NCI-H1436 (cell line): Measurements from ENCODE around the gene EFNA4.
A peak's percentile ranks its signal among the peaks of the same experiment; 100 is the strongest.
"Not testable (repeated sequence)": the region's sequence is repeated elsewhere in the genome, so short reads cannot be mapped to it uniquely, and the experiment has no call there.

Source experiments
- DNase-seq: peaks from one replicate; lab custom pipeline; 2025; lab: John Stamatoyannopoulos, UW

EFNA4 gene

DNA sequence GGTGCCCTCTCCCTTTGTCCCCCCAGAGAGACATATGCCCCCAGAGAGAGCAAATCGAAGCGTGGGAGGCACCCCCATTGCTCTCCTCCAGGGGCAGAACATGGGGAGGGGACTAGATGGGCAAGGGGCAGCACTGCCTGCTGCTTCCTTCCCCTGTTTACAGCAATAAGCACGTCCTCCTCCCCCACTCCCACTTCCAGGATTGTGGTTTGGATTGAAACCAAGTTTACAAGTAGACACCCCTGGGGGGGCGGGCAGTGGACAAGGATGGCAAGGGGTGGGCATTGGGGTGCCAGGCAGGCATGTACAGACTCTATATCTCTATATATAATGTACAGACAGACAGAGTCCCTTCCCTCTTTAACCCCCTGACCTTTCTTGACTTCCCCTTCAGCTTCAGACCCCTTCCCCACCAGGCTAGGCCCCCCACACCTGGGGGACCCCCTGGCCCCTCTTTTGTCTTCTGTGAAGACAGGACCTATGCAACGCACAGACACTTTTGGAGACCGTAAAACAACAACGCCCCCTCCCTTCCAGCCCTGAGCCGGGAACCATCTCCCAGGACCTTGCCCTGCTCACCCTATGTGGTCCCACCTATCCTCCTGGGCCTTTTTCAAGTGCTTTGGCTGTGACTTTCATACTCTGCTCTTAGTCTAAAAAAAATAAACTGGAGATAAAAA lies 23.5 kb downstream of the EFNA4 start:
- no peak for DNase-seq

DNA sequence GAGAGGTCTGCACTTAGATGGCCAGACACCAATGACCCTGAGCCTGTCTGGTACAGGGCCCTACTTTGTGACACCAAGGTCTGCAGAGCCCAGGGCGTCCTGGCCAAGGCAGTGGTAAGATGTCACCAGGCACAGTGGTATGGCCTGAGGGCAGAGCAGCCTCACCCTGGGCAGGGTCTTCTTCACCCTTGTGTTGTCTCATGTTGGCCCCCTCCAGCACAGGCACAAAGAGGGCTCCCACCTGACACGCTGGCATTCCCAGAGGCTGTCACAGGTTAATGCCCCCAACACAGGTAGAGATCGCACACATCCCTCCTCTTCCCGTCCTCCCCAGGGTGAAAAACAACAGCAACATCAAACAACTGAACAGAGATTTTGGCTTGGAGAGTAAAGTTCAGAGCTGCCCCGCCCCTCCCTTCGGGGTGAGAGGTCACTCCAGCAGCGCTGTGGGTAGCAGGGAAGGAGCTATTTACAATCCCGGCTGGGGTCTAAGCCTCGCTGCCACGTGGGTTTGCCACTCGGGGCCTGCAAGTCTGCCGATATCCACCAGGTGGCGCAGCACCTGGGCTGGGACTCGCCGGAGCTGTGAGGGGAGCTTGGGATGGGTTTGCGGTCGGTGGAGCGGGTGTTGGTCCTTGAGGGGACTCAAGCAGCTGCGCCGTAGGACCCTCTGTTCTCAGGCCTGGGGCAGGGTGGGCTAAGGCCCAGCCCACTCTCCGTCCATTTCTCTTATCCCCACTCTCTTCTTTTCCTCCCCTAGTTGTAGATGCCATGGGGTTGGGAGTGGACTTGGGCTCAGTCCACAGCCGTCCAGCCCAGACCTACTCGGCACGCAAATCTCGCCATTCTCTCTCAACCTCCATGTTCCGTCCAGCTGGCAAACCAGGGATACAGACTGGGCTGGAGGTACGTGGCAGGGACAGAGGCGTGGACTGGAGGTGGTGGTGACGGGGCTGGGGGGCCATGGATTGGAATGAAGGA lies 27.8 kb downstream of the EFNA4 start:
- DNase-seq, result peak; percentile 66

DNA sequence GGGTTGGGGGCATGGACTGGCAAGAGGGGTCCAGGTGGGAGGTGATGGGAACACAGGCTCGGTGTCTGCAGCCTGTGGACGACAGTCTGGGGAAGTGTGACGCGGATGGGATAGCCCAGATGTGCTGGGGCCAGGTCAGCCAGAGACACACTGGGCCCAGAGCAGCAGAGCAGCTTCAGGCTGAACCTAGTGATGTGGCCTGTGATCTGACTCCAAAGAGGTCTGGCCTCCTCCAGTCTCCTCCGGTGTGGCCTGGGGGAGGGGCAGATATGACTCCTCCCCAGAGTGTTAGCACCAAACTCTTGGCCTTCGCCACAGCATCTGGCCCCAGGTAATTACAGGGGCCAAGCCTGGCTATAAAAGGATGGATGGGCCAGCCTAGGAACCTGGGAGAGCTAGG lies 28.6 kb downstream of the EFNA4 start:
- DNase-seq, result no peak

GRCh38 chr1:155092641-155093040 lies 29.1 kb downstream of the EFNA4 start:
- DNase-seq, result no peak

DNA sequence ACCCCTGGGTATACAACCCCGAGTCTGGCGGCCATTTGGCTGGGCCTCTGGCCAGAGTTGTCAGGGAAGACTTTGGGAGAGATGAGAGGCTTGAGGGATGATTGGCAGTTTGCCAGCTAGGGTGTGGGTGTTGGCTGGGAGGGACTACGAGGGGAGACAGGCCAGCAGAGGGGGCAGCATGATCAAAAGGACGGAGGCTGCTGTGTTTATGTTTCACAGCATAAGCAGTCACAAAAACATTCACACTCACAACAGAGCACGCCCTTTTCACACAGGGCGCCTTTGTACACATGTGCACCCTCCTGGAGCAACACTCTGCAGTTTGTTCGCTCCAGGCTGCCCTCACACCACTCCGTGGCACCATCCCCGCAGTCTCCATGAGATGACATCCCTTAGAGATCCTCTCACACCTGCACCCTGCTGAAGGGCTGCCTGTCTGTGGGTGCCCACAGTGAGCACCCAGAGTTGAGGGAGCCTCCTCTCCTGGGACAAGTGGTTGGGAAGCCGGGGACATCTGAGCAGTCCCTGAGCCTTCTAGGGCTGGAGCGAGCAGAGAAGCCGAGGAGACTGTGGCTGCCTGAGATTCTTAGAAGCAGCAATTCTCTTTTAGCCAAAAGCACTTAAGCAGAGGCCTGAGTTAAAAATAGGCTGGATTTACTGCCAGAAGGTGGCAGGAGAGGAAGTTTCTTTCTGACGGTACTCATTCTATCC lies 30.5 kb downstream of the EFNA4 start:
- DNase-seq, result peak; percentile 25

GRCh38 chr1:155094622-155094948 lies 31.0 kb downstream of the EFNA4 start:
- no peak for DNase-seq

DNA sequence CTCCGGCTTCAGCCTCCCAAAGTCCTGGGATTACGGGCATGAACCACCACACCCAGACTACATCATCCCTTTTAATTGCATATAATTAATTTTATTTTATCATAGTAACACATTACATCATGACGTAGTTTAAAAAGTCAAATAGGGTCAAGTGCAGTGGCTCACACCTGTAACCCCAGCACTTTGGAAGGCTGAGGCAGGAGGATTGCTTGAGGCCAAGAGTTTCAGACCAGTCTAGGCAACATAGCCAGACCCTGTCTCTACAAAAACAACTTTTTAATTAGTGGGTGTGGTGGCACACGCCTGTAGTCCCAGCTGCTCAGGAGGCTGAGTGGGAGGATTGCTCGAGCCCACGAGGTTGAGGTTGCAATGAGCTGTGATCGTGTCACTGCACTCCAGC lies 35.8 kb downstream of the EFNA4 start:
- no peak for DNase-seq

DNA sequence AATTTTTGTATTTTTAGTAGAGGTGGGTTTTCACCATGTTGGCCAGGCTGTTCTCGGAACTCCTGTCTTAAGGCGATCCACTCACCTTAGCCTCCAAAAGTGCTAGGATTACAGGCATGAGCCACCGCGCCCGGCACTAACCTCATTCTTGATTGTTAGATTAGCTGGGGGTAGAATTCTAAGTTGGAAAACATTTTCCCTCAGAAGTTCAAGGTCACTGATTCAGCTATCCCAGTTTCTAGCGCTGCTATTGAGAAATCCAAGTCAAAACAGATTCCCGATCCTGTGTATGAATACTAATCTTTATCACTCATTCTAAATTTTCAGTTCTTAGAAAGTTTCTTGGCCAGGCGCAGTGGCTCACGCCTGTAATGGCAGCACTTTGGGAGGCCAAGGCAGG lies 39.8 kb downstream of the EFNA4 start:
- DNase-seq, result no peak

GRCh38 chr1:155104605-155105534 lies 41.3 kb downstream of the EFNA4 start:
- no peak for DNase-seq

DNA sequence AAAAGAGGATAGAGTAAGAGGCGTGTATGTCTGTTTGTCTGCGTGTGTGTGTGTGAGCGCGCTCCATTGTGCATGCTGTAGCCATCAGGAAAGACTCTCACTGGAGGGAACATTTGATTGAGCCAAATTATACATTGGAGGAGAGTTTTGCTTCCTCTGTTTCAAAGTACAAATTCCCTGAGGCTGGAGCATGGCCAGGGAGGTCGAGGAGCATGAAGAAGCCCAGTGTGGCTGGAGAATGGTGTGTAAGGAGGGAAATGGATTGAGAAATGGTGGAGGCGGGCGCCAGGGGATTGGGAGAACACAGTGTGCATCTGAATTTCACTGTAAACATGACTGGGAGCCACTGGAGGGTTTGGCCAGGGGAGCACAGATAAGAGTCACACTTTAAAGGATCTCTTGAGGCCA lies 42.1 kb downstream of the EFNA4 start:
- no peak for DNase-seq

DNA sequence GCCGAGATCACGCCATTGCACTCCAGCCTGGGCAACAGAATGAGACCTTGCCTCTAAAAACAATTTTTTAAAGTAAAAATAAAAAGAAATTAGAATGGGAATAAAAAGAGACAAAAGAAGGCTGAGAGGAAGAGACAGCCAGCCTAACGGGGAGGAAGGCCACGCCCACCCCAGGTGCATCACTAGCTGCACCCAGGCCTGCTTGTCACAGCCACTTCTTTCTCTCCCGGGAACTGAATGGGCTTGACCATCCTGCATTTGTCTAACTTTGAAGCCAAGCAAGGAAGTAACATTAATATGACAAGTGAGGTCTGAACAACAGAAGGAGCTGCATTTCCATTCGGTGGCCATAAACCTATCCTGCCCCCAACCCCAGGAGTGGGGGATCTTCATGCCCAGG lies 43.3 kb downstream of the EFNA4 start:
- DNase-seq, result no peak

DNA sequence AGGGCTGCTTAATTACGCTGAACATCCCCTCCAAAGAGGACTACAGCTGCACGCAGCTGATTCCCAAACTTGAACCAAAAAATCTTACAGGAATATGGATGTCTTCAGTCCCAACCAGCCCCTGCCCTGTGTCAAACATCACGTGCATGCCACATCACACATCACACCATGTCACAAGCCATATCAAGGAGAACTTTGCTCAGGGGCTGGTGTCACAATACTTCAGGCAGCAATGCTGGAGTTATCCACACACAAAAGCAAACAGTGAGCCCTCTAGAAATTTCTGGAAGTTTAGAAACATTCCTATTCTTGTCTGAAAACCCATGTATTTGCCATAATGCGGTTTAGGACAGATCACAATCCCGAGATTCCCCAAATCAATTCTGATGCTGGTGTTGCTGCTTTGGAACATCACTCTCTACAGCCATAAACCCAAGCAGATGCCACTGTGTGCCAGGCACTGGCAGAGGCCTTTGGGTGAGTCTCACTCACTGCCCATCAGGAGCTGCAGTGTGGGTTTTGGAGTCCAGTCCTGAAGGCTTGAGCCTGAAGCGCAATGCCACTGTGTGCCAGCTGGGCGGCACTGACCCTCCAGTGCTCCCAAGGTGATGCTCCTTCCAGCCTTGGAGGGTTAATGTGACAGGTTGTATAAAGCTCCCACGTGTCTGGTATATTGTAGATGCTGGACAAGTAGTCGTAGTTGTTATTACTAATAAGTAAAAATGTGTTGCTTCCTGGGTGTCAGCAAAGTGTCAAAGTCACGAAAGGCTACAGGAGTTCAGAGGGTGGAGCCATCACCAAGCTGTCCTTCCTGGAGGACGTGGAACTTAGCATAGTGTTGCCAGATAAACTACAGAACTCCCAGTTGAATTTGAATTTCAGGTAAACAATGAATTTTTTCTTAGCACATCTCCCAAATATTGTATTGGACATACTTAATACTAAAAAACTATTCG lies 44.0 kb downstream of the EFNA4 start:
- DNase-seq, result no peak

DNA sequence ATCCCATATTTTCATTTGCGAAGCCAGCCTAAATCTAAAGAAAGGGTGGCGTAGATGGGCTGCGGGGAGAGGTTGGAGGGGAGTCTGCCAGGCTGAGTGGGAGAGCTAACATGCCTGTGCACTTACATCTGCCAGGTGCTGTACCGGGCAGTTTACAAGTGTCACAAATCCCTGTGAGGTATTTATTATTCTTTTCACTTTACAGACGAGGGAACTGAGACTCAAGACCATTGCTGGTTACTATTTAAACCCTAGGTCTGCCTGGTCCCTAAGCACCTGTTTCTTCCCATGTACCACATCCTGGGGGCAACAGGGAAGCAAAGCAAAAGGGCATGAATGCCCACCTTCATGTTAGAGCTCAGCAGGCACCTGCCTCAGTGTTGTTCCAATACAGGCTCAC lies 44.8 kb downstream of the EFNA4 start:
- DNase-seq, result no peak

GRCh38 chr1:155110381-155110780 lies 46.8 kb downstream of the EFNA4 start:
- no peak for DNase-seq

DNA sequence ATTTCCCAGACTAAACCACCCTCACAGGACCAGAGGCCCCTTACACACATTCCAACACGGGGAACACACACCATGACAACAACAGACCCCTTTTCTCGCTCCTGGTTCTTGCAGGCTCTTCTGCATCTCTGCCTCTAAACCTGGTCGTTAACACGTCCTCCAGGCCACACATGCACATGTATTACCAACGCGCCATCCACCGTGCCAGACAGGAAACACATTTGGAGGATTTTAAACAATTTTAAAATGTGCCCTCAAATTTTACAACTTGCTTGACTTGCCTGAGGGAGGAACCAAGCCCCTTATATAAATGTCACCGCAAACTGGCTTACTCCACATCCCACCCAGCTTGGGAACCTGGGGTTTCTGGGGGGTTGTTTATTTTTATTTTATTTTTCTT lies 47.3 kb downstream of the EFNA4 start:
- no peak for DNase-seq

- DNase-seq, result no peak
Measured at GRCh38 chr1:155113450-155113980, 50.0 kb downstream of the EFNA4 start.

DNA sequence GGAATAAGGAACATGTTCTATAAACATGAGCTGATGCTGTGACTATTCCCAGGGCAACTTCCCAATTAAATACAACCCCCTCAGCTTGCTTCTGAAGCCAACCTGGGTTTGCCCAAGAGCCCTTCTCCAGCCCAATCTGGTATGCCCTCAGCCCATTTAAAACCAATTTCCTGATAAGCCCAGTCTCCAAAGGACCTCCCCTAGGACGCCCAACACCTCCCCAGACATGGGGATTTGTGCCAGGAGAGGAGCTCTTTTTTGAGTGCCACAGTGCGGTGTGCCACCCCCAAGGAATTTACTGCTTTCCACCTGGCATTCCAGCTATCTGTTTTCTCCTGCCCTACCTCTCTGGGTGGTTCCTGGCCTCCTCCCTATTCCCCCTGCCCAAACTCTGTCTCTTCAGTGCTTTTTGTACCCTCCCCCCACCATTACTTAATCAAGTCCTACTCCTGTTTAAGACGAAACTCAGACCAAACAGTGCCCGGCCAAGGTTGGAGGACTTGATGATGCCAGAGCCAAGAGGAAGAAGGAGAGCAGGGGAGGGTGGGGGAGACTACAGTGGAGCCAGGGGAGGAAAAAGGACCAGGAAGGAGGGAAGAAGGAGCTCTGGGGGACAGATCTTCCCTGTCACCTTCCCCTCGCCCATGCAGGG lies 52.7 kb downstream of the EFNA4 start:
- no peak for DNase-seq

DNA sequence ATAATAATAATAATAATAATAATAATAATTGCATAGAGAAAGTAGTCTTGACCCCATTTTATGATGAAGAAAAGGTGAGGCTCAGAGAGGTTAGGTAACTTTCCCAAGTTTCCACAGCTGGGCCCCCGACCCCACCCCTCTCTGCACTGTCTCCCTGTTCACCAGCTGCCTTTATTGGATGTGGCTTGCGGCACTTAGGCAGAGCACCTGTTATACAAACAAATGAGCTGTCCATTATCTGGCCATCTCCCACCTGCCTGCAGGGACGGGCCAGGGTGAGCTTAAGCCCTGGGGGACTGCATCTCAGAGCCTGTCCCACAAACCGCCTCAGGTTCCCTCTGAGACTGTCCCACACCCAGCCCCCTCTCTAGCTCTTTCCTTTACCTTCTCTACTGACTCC lies 54.1 kb downstream of the EFNA4 start:
- peak; percentile 31 for DNase-seq

DNA sequence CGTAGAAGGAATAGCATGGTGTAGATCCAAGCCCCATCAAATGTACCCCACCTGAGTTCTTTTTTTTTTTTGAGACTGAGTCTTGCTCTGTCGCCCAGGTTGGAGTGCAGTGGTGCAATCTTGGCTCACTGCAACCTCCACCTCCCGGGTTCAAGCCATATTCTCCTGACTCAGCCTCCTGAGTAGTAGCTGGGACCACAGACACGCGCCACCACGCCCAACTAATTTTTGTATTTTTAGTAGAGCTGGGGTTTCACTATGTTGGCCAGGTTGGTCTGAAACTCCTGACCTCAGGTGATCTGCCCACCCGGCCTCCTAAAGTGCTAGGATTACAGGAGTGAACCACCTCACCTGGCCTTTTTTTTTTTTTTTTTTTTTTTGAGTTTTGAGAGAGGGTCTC lies 54.5 kb downstream of the EFNA4 start:
- not testable (repeated sequence) for DNase-seq
